Muscle of back (tissue), 11 donors: ENCODE results near the gene TMOD1. TPM values are rescaled to one million over a fixed set of nuclear protein-coding genes. Genes with fewer than 3 reads are reported as not detected.
"Not testable (repeated sequence)": the region's sequence is repeated elsewhere in the genome, so short reads cannot be mapped to it uniquely, and the experiment has no call there.

Source experiments
- DNase-seq, 3 donors: peaks; one replicate each; pipeline versions ENCODE4 v3.0.0 to v3.0.0-alpha.2; 2013
- polyA plus RNA-seq, 10 donors: library from polyadenylated mRNA; unstranded; fragments of 120-200 nt; gene quantifications; one replicate each; pipeline ENCODE4 v1.2.1, GENCODE V29; 2013; ENCODE audit not compliant: insufficient read length in 10 of 10

The TMOD1 gene
- polyA plus RNA-seq, 10 donors, result 70.8 to 161 (median 128) TPM

DNA sequence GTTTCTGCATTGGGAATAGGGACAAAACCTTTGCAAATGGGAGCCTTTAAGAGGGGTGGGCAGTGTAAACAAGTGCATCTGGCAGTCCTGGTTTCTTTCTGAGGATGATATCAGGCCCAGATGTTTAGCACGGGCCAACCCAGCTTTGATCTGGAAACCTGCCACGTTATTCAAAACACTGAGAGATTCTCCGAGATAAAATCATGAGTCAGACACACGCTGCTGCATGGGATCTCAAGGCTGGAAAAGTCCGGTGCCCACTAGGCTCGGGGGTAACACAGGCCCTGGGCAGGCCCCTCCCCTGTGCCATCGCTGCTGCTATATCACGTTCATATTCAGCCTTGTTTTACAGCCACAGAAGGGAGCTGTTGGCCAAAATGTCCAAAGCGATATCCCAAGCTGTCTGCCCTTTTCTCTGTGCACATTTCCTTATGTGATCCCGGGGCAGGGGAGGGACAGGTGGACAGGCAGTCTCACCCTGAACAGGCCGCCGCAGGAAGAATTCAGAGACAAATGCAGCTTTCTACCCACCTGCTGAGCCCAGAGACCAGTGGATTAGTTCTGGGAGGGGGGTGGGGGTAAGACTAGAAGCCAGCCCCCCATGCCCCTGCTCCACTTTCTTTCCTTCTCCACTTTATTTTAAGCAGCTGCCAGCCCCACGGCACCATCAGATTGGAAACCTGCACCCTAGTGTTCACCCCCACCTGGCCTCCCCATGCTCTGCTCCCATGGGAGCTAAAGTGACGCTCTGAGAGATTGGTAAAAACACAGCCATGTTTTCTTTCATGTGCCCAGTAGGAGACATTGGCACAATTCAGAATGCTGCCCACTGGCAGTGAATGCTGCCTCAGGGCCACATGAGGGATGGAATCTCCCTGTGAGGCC lies 63.1 kb downstream of the TMOD1 start:
- DNase-seq, result peak in 1 of 3 donors; percentile 40

- DNase-seq, result no peak
These were observed 63.8 kb downstream of the TMOD1 start for GRCh38 chr9:97565262-97565661.

- DNase-seq, result no peak
These were observed 65.9 kb downstream of the TMOD1 start for GRCh38 chr9:97567182-97567893.

GRCh38 chr9:97567894-97568202 lies 66.4 kb downstream of the TMOD1 start:
- DNase-seq, result peak in 1 of 3 donors; percentile 16

GRCh38 chr9:97568461-97569275 lies 67.2 kb downstream of the TMOD1 start:
- DNase-seq, result no peak

DNA sequence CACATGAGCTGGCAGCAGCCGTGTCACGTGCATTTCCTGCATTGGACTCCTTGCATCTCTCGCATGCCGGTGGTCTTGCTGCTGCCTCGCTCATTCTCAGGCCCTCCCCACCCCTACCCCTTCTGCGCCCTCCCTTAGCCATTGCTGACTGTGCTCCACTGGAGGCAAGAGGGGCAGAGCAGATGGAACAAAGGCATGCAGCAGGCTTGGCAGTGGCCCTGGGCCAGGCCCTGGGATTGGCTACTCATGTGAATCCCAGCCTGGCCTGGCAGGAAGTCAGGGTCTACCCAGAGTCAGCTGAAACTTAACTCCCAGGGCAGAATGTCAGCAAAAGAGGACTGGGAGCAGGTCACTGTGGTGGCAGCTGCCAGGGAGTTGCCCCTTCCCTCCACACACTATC lies 69.4 kb downstream of the TMOD1 start:
- peak; percentile 63 to 67 (median 66) for DNase-seq

GRCh38 chr9:97571664-97572063 lies 70.2 kb downstream of the TMOD1 start:
- no peak for DNase-seq

- DNase-seq, result no peak
These were observed 70.9 kb downstream of the TMOD1 start for GRCh38 chr9:97572196-97572891.

DNA sequence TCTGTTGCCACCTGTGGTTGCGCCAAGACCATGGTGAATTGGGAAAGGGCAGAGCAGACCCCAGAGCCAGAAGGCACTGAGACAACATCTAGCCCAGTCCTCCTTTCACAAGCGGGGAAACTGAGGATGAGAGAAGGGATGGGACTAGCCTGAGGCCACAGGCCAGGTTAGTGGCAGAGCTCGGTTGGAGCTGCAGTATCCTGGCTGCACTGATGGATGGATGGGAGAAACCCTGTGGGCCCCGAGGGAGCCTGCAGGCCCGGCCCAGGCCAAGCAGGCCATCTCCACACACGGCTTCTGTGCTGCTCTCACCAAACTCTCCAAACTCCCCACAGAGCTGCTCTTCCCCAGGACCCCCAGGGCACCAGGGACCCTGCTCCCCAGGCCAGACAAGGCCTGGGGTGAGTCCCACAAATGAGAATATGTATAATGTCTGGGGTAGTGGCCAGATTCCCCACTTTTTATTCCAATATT lies 71.5 kb downstream of the TMOD1 start:
- DNase-seq, result no peak

DNA sequence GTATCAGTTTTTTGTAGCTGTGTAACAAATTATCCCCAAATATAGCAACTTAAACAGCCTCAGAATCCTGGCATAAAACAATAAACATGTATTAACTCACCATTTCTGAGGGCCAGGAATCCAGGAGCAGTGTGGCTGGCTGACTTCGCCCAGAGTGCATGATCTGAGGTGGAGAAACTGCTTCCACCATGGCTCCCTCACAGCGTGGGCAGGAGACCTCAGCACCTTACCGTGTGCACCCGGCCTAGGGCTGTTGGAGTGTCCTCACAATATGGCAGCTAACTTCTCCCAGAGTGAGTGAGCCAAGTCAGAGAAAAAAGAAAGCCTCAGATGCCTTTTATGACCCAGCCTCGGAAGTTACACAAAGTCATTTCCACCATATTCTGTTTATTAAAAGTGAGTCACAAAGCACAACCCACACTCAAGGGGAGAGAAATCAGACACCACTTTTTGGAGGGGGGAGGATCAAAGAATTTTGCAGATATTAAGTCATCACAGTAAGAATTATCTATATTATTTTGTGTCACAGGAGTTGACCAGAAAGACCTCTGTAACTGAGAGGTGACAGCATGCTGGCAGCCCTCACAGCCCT lies 72.1 kb downstream of the TMOD1 start:
- no peak for DNase-seq

- not testable (repeated sequence) for DNase-seq
These were observed 72.7 kb downstream of the TMOD1 start for GRCh38 chr9:97574101-97574571.

DNA sequence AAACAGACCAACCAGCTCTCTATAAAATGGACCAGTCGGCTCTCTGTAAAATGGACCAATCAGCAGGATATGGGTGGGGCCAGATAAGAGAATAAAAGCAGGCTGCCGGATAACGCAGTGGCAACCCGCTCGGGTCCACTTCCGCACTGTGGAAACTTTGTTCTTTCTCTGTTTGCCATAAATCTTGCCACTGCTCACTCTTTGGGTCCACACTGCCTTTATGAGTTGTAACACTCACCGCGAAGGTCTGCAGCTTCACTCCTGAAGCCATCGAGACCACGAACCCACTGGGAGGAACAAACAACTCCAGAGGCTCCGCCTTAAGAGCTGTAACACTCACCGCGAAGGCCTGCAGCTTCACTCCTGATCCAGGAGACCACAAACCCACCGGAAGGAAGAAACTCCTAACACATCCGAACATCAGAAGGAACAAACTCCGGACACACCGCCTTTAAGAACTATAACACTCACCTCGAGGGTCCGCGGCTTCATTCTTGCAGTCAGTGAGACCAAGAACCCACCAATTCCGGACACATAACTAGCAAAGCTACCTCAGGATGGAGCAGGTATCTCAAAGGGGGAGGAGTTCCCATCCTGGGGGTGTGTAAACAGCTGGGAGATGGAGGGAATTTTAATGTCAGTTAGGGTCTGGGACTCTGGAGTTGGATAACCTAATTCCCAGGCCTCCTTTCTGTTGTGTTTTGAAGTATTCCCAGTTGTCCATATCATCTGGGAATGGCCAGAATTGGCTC lies 73.6 kb downstream of the TMOD1 start:
- not testable (repeated sequence) for DNase-seq

GRCh38 chr9:97575673-97576200 lies 74.3 kb downstream of the TMOD1 start:
- DNase-seq, result no peak

- DNase-seq, result no peak
These were observed 75.6 kb downstream of the TMOD1 start for GRCh38 chr9:97577051-97577450.

- no peak for DNase-seq
These were observed 77.4 kb downstream of the TMOD1 start for GRCh38 chr9:97578846-97579245.

DNA sequence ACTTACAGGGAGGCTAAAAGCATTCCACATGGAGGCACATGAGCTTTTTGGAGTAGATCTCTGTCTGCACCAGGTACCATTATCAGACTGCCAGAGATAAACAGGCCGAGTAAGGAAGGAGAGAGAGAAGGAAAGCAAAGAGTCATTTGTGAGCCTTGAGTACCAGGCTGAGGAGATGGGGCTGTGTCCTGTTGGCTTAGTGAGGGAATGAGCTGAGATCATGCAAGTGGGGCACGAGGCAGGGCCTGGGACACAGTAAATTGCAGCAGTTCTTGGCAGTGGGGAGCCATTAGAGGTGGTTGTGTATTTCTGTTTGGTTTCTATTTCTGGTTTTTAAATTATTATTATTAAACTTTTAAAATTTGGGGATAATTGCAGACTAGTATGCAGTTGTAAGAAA lies 78.4 kb downstream of the TMOD1 start:
- DNase-seq, result no peak

- DNase-seq, result not testable (repeated sequence)
These were observed 80.1 kb downstream of the TMOD1 start for GRCh38 chr9:97581590-97581989.

GRCh38 chr9:97584778-97585177 lies 83.3 kb downstream of the TMOD1 start:
- DNase-seq, result not testable (repeated sequence)

DNA sequence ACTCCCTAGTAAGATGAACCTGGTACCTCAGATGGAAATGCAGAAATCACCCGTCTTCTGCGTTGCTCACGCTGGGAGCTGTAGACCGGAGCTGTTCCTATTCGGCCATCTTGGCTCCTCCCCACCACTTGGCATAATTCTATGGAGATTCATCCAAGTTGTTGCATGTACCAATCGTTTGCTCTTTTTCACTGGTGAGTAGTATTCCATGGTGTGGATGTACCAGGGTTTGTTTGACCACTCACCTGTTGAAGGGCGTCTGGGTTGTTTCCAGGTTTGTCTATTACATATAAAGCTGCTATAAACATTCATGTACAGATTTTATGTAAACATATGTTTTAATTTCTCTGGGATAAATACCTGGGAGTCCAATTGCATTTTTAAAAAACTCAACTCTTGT lies 85.4 kb downstream of the TMOD1 start:
- not testable (repeated sequence) for DNase-seq

DNA sequence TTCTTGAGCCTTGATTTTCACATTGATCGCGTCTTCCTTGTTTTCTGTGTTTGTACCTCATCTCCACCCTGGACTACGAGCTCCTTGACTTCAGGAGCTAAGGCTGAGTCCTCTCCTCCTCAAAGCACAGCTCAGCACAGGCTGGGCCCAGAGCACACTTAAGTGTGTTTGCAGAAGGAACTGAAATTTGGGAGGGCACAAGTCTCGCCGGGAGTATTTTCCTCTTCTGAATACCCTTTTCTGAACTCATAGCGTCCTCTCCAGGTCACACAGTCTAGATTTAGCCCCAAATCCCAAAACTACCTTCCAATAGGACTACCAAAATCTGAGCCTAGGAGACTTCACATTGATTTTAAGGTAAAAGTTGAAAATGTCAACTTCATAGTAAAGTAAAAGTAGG lies 90.1 kb downstream of the TMOD1 start:
- DNase-seq, result no peak
